ENCODE data around the gene TGFBRAP1.
A peak's percentile ranks its signal among the peaks of the same experiment; 100 is the strongest.

The TGFBRAP1 gene, protein sequence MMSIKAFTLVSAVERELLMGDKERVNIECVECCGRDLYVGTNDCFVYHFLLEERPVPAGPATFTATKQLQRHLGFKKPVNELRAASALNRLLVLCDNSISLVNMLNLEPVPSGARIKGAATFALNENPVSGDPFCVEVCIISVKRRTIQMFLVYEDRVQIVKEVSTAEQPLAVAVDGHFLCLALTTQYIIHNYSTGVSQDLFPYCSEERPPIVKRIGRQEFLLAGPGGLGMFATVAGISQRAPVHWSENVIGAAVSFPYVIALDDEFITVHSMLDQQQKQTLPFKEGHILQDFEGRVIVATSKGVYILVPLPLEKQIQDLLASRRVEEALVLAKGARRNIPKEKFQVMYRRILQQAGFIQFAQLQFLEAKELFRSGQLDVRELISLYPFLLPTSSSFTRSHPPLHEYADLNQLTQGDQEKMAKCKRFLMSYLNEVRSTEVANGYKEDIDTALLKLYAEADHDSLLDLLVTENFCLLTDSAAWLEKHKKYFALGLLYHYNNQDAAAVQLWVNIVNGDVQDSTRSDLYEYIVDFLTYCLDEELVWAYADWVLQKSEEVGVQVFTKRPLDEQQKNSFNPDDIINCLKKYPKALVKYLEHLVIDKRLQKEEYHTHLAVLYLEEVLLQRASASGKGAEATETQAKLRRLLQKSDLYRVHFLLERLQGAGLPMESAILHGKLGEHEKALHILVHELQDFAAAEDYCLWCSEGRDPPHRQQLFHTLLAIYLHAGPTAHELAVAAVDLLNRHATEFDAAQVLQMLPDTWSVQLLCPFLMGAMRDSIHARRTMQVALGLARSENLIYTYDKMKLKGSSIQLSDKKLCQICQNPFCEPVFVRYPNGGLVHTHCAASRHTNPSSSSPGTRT

DNA sequence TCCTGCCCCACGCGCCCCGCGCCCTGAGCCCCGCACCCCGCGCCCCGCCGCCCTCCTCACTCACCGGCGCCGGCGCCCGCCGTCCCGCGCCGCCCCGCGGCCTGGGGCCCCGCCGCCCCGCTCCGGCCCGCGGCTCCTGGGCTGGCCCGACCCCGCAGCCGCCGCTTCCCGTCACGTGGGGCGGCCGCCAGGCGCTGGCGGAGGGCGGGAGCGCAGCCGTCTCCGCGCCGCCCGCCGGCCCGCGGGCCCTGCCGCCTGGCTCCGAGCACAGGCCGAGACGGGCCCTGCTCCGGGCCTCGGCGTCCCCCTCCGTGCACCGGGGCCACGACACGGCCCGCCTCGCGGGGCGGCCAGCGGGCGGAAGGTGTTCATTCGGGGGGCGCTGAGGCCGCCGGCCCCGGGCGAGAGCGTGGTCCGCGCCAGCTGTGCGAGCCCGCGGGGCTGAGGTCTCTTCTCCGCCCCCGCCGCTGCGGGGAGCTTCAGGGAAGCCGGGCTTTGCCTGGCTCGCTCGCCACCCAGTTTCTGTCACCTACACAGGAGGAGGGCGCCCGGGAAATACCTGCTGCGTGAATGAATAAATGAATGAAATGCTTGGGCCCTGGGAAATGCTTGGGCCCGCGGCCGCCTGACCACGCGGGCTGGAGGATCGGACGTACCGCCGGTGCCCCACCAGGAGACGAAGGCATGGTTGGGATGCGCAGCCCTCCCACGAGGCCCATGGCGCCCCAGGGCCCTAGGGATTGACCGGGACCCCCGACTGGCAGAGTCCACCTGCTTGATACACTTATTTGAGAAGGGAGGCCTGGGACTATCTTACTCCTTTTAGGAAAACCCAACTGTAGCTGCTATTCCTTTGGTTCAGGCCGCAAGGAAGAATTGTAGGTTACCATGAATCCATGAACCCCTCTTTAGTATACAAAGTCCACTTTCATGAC lies at the start of gene TGFBRAP1:
Gene TGFBRAP1 (minus strand): TSS at position 175 of the 935 bp plus-strand sequence. CDS start 21,434 bp downstream, outside the sequence.
- DNase-seq, result peak; percentile 69

DNA sequence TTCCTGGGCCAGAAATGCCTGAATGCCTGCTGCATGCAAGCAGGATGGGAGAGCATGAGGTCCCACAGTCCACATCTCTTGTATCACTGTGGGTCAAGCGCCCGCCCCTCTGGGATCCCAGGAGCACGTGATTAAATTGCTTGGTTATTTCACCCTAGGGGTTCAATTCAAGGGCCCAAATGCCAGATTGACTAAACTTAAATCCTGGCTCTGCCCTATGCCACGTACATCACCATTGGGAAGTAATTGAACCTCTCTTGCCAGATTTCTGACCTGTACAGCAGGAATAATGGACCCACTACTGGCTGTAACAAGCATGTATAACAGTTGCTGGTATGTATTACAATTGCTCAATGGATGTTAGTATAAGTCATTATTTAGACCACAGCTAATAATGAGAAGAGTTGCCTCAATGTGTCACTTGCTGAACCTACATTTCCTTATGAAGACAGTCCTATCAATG lies 49.4 kb upstream of the TGFBRAP1 start:
- DNase-seq, result no peak

DNA sequence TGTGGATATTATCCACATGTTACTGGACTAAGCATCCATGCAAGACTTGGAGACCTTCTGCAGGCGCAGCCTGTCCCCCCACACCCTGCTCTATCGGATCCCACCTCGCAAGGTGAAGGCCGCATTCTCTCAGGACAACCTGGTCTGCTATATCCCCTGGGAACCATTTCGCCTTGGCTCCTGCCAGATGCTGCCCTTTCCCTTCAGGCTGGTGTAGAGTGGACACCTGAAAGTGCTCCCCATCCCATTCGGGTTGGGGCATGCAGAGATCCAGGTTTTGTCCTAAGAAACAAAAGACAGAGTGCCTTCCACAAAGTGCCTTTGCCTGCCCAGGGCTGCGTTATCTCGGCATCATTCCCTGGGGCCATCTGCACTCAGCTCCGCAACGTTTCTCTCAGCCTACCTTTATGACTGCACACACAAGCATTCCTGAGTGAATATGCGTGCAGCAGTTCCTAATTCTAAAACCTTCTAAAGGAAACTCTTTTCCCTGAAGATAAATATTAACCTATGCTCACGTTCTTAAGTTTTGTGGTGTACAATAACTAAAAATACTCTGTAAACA lies 48.8 kb upstream of the TGFBRAP1 start:
- no peak for DNase-seq

DNA sequence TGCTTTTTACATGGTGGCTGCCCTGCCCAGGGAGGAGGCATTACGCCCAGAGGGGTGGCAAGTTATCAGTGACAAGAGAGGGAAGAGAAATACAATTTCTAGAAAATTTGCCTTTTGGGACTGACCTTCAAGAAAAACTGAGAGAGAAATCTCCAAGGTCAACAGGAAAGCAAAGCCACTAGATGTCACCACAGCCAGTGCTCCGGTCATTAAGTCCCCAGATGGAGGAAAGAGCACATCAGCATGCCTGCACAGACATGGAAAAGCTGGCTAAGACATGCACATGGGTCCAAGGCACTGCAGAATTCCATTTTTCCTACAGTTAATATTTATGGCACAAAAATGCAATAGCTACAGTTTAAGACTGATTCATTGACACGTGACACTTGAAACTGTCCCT lies 48.3 kb upstream of the TGFBRAP1 start:
- DNase-seq, result no peak

DNA sequence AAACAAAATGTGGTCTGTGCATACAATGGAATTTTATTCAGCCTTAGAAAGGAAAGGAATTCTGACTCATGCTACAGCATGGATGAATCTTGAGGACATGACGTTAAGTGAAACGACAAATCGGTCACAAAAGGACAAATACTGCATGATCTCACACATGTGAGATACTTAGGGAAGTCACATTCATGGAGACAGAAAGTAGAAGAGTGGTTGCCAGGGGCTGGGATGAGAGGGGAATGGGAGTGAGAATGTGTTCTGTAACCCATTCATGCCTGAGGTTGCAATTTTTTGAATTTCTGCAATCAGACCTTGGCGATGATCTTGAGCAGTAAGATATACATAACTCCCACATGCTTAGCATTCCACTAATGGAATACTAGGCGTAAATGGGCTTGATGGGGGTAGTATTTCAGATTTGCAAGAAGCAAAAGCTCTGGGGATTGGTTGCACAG lies 47.3 kb upstream of the TGFBRAP1 start:
- DNase-seq, result no peak

DNA sequence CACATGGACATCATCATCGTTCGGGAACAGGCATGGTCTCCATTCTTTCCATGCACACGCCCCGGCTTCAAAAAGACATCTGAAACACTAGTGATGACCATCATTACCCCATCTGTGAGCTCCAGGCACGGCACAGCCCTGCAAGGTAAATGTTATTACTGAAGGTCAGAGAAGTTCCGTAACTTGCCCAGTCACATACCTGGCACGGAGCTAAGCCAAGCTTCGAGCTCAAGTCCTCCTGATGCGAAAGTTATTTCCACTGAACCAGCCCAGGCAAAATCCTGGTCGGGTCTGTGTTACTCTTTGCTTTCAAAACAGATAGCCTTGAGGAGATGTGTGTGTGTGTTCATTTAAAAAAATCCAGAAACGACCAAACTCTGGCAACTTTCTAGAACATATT lies 46.5 kb upstream of the TGFBRAP1 start:
- DNase-seq, result no peak

DNA sequence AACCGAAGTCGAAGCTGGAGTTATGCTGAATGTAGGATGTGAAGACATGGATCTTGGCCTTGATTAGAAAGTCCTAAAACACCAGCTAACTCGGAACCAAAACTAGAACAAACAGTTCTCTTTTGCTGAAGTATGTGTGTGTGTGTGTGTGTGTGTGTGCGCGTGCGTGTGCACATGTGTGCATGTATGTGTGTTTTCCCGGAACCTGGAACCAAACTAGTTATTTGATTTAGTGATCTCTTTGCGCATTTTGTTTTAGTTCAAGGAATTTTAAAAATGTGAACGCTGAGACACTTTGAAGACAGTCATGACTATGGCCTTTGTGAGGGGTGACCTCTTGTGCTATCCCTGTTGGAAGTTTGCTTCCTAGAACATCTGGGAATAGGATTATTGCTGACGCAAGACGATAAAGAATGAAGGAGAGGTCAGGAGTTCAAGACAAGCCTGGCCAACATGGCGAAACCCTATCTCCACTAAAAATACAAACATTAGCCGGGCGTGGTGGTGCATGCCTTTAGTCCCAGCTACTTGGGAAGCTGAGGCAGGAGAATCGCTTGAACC lies 45.5 kb upstream of the TGFBRAP1 start:
- DNase-seq, result no peak

DNA sequence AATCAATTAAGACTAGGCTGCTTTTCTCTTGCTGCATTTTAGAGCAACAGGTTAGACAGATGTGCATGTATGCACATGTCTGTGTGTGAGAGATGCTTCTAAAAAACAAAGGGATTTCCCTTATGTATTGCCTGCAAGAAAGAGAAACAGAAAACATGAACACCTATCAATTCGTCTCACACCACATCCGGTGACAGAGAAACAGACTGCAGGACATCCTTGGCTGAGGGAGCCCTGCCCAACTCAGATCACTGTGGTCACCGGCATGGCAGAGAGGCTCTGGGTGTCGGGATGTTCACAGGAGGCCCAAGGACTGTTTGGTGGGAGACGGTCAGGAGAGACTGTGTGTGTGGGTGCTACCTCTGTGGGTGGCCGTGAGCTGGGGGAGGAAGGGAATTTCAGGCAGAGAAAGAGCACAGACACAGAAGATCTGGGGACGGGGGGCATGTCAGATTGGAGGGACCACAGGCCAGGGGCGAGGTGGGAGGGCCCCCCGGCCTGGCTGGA lies 44.4 kb upstream of the TGFBRAP1 start:
- no peak for DNase-seq

DNA sequence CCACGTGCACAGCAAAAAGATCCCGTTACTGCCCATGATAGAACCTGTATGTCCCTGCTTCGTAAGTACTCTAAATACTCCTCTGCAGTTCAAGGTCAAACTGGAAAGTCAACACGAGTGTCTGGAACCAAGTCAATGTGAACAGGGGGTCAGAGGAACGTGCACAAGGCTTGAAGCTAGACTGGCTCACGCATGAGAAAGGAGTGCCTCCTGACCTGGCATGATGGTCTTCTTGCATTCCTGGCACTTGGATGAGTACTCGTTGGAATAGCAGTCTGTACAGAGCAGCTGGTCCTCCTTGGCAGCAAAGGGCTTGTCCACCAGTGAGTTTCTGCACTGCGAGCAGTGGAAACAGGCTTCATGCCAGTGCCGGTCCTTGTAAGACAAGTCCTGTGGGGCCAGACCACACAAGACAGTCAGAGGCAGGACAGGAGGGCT lies 43.8 kb upstream of the TGFBRAP1 start:
- DNase-seq, result no peak

DNA sequence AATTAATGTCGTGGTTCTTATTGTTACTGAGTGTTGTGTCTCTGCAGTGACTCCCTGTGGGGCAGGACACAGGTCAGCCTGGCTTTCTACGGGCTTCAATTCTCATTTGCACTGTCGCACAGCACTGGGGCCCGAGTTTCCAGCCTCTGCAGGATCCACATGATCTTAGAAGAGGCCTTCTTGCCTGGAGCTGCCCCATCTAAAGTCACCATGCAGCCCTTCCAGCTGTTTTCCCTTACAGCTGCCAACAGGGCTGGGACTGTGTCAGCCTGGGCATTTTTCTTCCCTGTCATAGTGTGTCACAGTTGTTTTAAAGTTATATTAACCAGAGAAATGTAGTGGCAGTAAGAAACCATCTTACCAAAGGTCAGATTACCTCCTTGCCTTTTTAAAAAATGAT lies 42.3 kb upstream of the TGFBRAP1 start:
- DNase-seq, result no peak

DNA sequence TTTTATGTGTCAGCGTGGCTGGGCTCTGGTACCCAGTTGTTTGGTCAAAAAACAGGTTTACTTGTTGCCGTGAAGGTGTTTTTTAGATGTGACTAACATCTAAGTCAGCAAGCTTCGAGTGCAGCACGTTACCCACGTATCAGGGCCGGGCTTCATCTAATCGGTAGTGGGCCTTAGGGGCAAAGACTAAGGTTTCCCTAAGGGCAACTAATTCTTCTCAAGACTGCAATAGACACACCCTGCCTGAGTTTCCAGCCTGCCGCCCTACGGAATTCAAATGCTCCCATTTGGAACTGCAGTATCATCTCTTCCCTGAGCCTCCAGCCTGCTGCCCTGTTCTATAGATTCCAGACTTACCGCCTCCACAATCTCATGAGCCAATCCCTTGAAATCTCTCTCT lies 41.6 kb upstream of the TGFBRAP1 start:
- no peak for DNase-seq

DNA sequence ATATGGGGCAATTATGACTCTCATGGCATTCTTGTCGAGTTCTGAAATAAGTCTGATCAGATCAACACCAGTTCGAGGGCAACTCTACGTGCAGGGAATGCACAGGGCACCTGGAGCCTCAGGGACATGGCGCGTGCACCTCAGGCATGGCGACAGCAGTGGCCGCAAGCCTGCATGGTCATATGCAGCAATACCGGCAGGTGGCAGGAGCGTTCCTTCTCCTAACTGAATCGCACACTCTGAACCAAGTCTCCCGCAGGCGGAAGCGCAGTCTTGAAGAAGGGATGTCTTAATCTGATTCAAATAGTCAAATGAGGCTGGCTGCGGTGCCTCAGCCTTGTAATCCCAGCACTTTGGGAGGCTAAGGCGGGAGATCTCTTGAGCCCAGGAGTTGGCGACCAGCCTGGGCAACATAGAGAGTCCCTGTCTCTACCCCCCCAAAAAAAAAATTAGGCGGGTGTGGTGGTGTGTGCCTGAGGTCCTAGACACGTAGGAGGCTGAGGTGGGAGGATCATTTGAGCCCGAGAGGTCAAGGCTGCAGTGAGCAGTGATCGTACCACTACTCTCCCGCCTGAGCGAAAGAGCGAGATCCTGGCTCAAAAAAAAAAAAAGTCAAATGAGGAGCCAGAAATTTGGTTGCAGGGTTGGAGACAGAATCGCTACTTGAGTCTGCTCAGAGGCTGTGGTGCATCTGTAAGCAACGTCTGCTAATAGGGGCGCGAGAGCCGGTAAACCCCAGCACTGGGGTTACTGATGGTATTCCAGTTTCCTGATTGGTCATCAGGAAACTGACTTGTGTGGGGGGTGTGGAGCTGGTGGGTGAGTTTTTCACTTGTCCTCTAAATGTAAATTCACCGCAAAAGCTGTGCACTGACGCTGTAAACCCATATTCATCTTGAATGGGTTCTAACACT lies 40.5 kb upstream of the TGFBRAP1 start:
- peak; percentile 83 for DNase-seq

DNA sequence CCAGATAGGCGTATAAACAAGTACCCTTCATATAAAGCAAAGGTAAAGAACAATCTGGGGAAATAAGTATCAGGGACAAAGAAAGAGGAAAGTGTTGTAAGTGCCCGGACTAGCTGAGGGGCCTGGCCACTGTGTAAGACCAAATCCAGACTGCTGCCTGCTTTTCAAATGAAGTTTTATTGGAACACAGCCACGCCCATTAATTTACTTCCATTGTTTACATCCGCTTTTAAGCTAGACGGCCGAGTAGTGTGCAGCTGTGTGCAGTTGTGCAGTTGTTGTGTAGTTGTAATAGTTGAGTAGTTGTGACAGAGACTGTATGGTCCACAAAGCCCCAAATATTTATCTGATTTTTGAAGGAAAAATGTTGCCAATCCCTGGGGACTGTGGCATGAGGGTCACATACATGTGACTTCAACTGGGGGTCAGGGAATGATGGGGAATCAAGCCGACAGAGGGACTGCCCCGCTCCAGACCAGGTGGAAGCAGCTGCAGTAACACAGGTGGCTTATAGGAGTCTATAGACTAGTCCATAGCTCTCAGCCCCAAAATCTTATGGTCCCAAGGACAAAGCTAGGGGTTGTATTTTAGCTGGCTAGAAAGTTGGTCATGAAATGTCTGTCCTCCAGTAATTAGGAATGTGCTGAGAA lies 39.3 kb upstream of the TGFBRAP1 start:
- DNase-seq, result no peak

DNA sequence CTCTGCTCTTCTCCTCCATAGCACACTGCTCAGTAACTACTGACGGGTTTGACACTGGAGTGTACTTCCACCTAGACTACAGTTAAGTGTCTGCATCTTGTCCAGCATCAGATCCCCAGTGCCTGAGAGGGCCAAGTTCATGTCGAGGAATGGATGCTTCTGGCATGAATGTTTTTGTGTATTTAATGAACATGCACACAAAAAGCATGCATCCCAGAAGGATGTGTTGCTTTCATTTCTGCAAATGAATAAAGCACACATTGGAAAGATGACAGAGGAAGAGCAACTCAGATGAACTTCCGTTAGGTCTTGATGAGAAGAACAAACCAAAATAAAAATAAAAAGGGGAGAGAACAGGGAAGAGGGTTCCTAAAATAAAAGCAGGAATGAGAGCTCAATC lies 35.7 kb upstream of the TGFBRAP1 start:
- DNase-seq, result no peak

DNA sequence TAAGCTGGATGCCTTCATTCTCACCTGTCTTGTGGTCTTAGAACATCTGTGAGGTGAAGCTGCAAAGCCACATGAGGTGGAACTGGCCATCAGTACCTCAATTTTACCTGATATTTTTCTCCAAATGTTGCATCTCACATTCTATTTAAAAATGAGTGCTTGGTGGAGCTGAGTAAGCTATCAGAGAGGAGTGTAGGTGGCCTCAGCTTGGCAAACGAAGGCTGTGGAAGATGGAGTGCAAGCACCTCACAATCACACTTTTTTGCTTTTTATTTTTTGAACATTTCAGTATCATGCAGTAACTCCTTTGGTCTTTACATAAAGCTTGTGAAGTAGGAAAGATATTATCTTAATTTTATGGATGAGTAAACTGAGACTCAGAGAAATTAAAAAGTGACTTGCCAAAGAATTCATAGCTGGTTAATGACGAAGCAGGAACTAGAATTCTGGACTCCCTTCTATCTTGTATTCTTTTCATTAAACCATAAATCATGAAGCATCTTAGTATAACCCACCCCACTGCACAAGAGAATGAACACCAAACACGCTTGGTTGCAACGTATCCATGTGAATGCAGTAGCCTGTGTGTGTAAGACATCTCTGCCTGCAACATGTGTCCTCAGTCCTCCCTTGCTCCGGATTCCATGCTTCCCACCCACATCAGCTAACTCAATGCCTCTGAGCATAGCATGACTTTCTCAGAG lies 35.1 kb upstream of the TGFBRAP1 start:
- DNase-seq, result no peak

DNA sequence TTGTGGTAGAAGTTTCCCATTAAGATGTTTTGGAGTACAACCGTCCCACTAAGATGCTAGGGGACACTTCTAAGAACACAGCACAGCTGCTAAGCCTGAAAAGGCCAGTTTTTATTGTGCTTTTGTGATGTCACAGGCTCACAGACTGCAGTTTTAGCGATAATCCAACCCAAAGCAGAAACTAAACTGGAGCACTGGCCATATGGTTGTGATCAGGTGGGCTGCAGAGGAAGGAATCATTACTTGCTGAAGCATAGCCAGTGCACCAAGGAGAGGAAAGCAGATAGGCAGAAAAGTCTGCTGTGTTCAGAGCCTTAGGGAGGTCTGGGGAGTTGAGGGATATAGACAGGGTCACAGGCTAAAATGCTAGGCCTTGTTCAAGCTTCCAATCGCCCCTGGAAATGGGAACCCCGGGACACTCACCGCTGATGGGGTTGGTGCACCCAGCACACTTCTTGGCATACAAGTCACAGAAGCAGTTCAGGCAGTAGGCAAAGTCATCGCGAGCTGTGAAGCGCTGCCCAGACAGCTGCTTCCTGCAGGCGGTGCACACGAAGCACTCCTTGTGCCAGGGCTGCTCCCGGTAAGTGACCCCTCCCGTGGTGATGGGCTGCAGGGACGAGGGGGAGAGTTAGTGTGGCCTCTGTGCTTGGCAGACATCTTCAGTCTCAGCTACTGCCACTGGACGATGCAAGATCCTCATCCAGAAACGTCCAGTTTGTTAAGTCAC lies 33.5 kb upstream of the TGFBRAP1 start:
- no peak for DNase-seq

DNA sequence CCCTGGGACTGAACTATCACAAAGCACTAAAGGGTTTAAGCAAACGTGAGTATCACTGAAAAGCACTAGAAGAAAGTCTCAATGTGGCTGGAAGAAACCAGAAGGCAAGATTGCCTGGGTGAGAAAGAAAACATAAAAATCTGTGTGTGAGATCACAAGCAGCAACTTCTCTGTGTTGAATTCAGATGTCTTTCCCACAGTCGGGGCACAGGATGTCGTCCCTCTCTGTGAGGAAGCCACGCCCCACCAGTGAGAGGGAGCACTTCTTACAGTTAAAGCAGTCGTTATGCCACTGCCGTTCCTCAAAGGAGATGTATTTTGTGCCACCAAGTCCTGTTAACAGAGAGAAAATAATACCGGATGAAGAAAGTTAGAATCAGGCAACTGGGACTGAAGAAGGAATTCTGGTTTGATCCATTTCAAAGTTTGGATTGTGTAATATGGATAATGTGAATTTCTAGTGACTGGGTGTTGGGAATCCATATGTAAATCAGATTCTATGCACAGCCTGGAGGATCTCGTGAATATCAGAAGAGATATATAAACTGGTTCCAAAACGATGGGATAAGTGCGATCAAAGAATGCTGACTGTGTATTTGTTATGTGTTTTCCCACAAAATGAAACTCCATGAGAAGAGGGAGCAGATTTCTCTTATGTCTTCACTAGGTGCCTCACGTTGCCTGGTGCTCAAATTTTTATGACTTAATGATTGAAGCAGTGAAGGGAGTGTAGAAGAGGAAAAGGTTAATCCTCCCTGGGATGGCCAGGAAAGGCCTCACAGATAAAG lies 31.8 kb upstream of the TGFBRAP1 start:
- no peak for DNase-seq

DNA sequence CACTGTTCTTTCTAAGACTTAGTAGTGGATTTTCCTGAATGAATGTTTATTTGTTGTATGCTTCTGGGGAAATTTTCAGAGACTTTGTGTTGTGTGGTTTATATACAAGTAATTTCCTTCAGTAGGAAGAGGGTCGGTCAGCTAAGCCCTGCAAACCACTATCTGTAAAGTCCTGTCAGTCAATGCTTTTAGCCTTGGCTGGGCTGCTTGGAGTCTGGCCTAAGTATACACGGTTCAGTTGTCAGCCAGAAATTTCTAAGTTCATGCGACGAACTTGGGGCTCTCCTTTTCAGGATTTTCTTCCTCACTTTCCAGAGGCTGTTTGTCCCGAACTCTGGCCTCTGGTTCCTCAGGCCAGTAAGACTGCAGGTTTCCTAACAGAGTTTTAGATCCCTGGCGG lies 29.1 kb upstream of the TGFBRAP1 start:
- DNase-seq, result no peak
